Measurements from ENCODE around the gene STX8. TPM values are rescaled to one million over a fixed set of nuclear protein-coding genes. Genes with fewer than 3 reads are reported as not detected.

Gene STX8
- total RNA-seq, 2 experiments from 2014 or later = 57.9 to 74.2 TPM

- no peaks in the 10 kb centered on the region for H3K36me3 Mint-ChIP-seq
- CTCF ChIA-PET = no interaction called here
Measured at GRCh38 chr17:9231449-9232154, 344.0 kb downstream of the STX8 start.

DNA sequence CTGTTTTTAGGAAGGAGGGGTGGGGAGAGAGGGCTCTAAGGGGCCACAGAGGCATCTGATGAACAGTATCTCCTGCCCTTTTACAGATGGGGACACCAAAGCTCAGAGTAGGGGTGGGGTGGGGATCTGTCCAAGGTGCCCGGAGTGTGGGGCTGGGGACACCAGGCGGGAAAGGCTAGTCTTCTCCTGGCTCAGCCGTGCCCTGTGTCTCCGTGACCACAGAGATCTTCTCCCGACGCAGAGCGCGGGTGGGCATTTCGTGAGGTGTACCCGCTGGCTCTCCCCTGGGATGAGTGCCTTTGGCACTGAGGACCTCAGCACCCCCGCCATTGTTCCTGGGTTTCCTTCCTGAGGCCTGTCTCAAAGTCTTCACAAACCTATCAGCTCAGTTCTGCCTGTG is 344.8 kb downstream of the STX8 start:
- no peak overlapping the region for H3K27ac Mint-ChIP-seq
- no peak overlapping the region for H3K4me3 Mint-ChIP-seq
- H3K36me3 Mint-ChIP-seq = no peaks in the 10 kb centered on the region
- no peak for ATAC-seq
- H3K27me3 Mint-ChIP-seq = peaks cover 3% of the 10 kb centered on the region
- DNase-seq = no peak
- no peaks in the 10 kb centered on the region for H3K4me1 Mint-ChIP-seq
- no peaks in the 10 kb centered on the region for H3K9me3 Mint-ChIP-seq (ENCODE audit: low read depth)
- CTCF ChIA-PET = no interaction called here

More at GRCh38 chr17:9231449-9232154, 344.0 kb downstream of the STX8 start:
- peaks cover 3% of the 10 kb centered on the region for H3K27me3 Mint-ChIP-seq
- DNase-seq (no peak), ATAC-seq (no peak)
- no peaks in the 10 kb centered on the region for H3K9me3 Mint-ChIP-seq (ENCODE audit: low read depth)
- no peak overlapping the region for H3K27ac Mint-ChIP-seq
- H3K4me3 Mint-ChIP-seq = no peak overlapping the region
- no peaks in the 10 kb centered on the region for H3K4me1 Mint-ChIP-seq

- Mint-ChIP-seq H3K27ac (no peak overlapping the region), H3K4me3 (no peak overlapping the region), H3K36me3 (no peaks in the 10 kb centered on the region), H3K9me3 (ENCODE audit: low read depth) (no peaks in the 10 kb centered on the region), H3K4me1 (no peaks in the 10 kb centered on the region), H3K27me3 (peaks cover 3% of the 10 kb centered on the region)
- ATAC-seq (no peak), DNase-seq (no peak)
- CTCF ChIA-PET = no interaction called here
Measured at GRCh38 chr17:9230346-9230745, 345.3 kb downstream of the STX8 start.

DNA sequence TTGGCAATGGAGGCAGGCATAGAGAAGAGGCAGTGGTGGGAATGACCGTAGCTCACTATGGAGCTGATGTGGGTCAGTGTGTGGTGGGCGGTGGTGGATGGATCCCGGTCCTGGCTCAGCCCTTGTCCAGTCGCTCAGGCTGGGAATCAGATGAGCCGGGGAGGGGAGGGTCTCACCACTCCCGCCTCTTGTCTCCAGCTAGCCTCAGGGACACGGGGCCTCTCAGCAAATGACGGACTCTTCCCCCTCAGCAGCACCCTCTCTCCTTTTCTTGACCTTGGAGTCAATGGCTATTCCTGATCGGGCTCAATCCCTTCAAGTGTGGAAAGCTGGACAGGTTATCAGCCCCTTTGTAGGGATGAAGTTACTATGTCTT is 345.8 kb downstream of the STX8 start:
- H3K27ac Mint-ChIP-seq = no peak overlapping the region
- H3K27me3 Mint-ChIP-seq = peaks cover 3% of the 10 kb centered on the region

DNA sequence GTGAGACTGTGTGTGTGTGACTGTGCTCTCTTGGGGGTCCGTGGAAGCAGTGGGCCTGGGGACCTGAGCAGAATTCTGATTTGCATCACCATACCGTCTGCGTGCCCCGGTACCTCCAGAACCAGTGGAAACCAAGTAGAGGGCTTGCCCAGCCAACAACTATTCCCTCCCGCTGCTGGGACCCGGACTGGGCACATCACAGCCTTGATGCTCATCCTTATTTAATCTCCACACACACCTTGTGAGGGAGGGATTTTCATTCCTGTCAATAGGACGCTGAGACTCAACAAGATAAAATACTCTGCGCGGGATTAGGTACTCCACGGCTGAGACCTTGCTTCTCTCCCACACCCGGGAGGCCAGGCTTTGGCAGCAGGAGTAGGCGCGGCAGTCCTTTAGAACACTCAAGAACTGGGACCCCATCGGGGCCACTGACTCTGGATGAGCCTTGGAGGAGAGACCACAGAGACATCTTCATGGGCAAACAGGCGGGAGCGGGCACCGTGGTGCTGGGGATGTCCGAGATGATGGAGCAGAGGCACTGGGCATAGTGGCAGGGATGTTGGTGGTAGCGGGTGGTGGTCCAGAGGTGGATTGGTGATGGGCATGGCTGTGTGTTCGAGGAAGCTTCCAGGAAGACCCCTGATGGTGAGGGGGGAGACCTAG is 346.3 kb downstream of the STX8 start:
- CTCF ChIA-PET = no interaction called here
- H3K4me3 Mint-ChIP-seq = no peak overlapping the region
- no peak overlapping the region for H3K27ac Mint-ChIP-seq

More for the DNA sequence above, 345.8 kb downstream of the STX8 start:
- H3K9me3 Mint-ChIP-seq (ENCODE audit: low read depth) = no peaks in the 10 kb centered on the region
- H3K4me3 Mint-ChIP-seq = no peak overlapping the region
- H3K4me1 Mint-ChIP-seq = no peaks in the 10 kb centered on the region
- H3K36me3 Mint-ChIP-seq = no peaks in the 10 kb centered on the region
- no peak for DNase-seq
- no peak for ATAC-seq
- CTCF ChIA-PET = no interaction called here

DNA sequence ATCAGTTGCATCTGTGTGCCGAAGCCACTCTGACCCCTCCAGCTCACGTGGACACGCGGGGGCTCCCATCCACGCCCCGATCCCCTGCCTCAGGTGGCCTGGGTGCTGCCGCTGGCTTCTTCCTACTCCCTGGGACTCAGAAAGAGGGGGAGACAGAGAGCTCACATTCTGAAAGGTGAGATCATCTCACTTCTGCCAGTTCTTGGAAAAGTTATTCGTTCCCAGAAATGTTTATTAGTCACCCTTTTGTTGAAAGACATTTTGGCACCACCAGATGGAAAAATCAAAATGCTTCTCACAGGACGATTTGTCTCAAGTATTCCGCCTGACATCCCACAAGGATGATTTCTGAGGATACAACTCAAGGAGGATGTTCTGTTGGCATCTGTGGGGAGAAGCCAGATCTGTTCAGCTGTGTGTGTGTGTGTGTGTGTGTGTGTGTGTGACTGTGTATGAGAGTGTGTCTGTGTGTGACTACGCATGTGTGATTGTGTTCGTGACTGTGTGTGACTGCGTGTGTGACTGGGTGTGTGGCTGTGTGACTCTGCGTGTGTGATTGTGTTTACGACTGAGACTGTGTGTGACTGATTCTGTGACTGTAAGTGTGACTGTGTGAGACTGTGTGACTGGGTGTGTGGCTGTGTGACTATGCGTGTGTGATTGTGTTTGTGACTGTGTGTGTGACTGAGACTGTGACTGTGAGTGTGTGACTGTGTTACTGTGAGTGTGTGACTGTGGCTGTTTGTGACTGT is 347.0 kb downstream of the STX8 start:
- Mint-ChIP-seq H3K9me3 (ENCODE audit: low read depth) (no peaks in the 10 kb centered on the region), H3K4me1 (no peaks in the 10 kb centered on the region), H3K27ac (no peak overlapping the region), H3K27me3 (peaks cover 3% of the 10 kb centered on the region), H3K36me3 (no peaks in the 10 kb centered on the region), H3K4me3 (no peak overlapping the region)
- no peak for ATAC-seq
- DNase-seq = no peak
- CTCF ChIA-PET = no interaction called here

More for the DNA sequence above, 346.3 kb downstream of the STX8 start:
- ATAC-seq (no peak), DNase-seq (no peak)
- H3K27me3 Mint-ChIP-seq = peaks cover 3% of the 10 kb centered on the region
- no peaks in the 10 kb centered on the region for H3K9me3 Mint-ChIP-seq (ENCODE audit: low read depth)
- H3K4me1 Mint-ChIP-seq = no peaks in the 10 kb centered on the region
- no peaks in the 10 kb centered on the region for H3K36me3 Mint-ChIP-seq

DNA sequence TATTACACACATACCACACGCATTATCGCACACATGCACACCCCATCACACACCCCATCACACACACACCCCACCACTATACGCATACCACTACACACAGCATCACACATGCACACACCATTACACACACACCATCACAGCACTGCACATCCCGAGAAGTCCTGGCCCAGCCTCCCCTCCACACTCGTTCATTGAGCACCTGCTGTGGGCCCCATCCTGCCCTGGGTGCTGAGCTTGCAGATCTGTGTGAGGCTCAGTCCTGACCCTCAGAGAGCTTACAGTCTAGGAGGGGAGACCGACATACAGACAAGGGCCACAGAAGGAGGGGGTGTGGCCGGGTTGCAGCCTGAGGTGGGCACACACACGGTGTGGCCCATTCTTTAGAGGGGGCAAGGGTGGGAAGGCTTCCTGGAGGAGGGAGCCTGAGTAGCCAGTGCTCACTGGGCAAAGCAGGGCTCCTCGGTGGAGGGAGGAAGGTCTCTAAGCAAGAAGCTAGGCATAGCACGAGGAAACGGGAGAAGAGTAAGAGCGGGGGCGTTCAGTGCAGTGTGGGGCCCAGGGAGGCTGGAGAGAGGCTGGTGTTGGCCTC is 347.7 kb downstream of the STX8 start:
- no peaks in the 10 kb centered on the region for H3K36me3 Mint-ChIP-seq
- H3K4me1 Mint-ChIP-seq = no peaks in the 10 kb centered on the region
- H3K4me3 Mint-ChIP-seq = no peak overlapping the region
- ATAC-seq = no peak
- no peaks in the 10 kb centered on the region for H3K27me3 Mint-ChIP-seq
- DNase-seq = no peak
- no peaks in the 10 kb centered on the region for H3K9me3 Mint-ChIP-seq (ENCODE audit: low read depth)
- H3K27ac Mint-ChIP-seq = no peak overlapping the region
- CTCF ChIA-PET = no interaction called here

DNA sequence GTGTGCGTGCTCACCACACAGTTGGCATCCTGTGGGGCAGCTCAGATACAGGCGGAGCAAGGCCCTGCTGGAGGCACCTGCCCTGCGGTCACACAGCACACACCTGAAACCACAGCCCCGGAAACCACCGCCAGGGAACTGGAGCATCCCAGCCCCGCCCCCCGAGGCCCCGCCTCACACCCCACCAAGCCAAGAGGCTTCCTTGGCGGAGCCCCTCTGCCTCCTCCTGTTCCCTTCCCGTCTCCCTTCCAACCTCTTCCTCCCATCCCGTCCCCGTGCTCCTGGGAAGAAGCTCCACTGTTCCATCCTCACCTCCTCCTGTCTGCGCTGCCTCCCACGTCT is 348.9 kb downstream of the STX8 start:
- no peaks in the 10 kb centered on the region for H3K27me3 Mint-ChIP-seq
- no peak overlapping the region for H3K4me3 Mint-ChIP-seq
- CTCF ChIA-PET = no interaction called here
- no peaks in the 10 kb centered on the region for H3K4me1 Mint-ChIP-seq
- no peak overlapping the region for H3K27ac Mint-ChIP-seq
- H3K9me3 Mint-ChIP-seq (ENCODE audit: low read depth) = no peaks in the 10 kb centered on the region
- no peaks in the 10 kb centered on the region for H3K36me3 Mint-ChIP-seq
- no peak for ATAC-seq
- no peak for DNase-seq

- DNase-seq = no peak
- ATAC-seq = no peak
- Mint-ChIP-seq H3K4me1 (no peaks in the 10 kb centered on the region), H3K9me3 (ENCODE audit: low read depth) (no peaks in the 10 kb centered on the region), H3K36me3 (no peaks in the 10 kb centered on the region), H3K27me3 (no peaks in the 10 kb centered on the region), H3K4me3 (no peak overlapping the region), H3K27ac (no peak overlapping the region)
- CTCF ChIA-PET = no interaction called here
Measured at GRCh38 chr17:9226130-9226793, 349.4 kb downstream of the STX8 start.

- Mint-ChIP-seq H3K4me1 (no peaks in the 10 kb centered on the region), H3K4me3 (no peak overlapping the region), H3K36me3 (no peaks in the 10 kb centered on the region), H3K27ac (no peak overlapping the region), H3K9me3 (ENCODE audit: low read depth) (no peaks in the 10 kb centered on the region), H3K27me3 (no peaks in the 10 kb centered on the region)
- CTCF ChIA-PET = no interaction called here
- DNase-seq (no peak), ATAC-seq (peak; percentile 9)
Measured at GRCh38 chr17:9225305-9226101, 350.1 kb downstream of the STX8 start.

- DNase-seq (no peak), ATAC-seq (no peak)
- Mint-ChIP-seq H3K4me1 (no peaks in the 10 kb centered on the region), H3K36me3 (no peaks in the 10 kb centered on the region), H3K4me3 (no peak overlapping the region), H3K9me3 (ENCODE audit: low read depth) (no peaks in the 10 kb centered on the region), H3K27me3 (no peaks in the 10 kb centered on the region), H3K27ac (no peak overlapping the region)
- CTCF ChIA-PET = no interaction called here
Measured at GRCh38 chr17:9224485-9224884, 351.1 kb downstream of the STX8 start.

GRCh38 chr17:9223531-9223930 is 352.1 kb downstream of the STX8 start:
- H3K27ac Mint-ChIP-seq = no peak overlapping the region
- ATAC-seq (no peak), DNase-seq (no peak)
- no peaks in the 10 kb centered on the region for H3K36me3 Mint-ChIP-seq
- H3K27me3 Mint-ChIP-seq = no peaks in the 10 kb centered on the region
- no peaks in the 10 kb centered on the region for H3K9me3 Mint-ChIP-seq (ENCODE audit: low read depth)
- CTCF ChIA-PET = no interaction called here
- no peaks in the 10 kb centered on the region for H3K4me1 Mint-ChIP-seq
- no peak overlapping the region for H3K4me3 Mint-ChIP-seq

- DNase-seq (no peak), ATAC-seq (no peak)
- no peaks in the 10 kb centered on the region for H3K4me1 Mint-ChIP-seq
- H3K4me3 Mint-ChIP-seq = no peak overlapping the region
- H3K27ac Mint-ChIP-seq = no peak overlapping the region
- CTCF ChIA-PET = no interaction called here
- no peaks in the 10 kb centered on the region for H3K27me3 Mint-ChIP-seq
- peaks cover 2% of the 10 kb centered on the region for H3K9me3 Mint-ChIP-seq (ENCODE audit: low read depth)
- no peaks in the 10 kb centered on the region for H3K36me3 Mint-ChIP-seq
Measured at GRCh38 chr17:9221922-9222180, 353.8 kb downstream of the STX8 start.
